ENCODE measurements around the gene SLC6A17.

Gene SLC6A17

DNA sequence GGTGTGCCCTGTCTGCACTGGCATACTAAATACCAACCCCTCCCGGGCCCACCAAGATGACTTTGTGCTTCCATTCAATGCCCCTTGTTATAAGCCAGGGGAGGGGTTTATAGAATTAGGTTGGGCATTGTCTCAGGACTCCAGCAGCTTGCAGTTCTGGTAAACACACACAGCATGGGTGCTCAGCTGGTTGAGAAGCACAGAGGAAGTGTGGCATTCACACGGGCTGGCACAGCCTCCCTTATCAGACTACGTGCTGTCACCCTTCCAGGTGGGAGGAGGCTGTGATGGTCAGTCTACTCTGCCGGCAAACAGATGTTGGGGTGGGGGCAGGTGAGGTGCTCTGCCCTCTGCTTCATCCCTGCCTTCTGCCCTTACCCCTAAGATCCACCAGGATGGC lies 15.0 kb upstream of the SLC6A17 start:
- DNase-seq (ENCODE audit: low read depth in 3 of 3): no peak

DNA sequence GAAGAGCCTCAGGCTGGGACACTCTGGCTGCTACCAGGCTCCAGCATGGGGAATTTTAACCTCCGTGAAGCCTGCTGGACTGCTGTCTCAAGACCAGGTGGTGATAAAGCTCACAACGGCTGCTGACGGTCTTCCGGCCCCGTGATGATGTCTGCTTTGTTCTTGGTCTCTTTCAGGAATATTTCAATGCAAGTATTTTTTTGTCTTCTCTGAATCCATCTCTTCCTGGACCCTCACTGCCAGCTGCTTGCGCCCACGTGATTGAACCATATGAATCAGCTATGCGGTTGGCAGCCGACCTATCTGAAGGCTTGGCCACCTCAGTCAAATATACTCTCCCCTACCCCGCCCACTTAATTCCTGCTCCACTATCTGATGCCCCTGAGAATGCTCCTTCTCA lies 14.6 kb upstream of the SLC6A17 start:
- DNase-seq (ENCODE audit: low read depth in 3 of 3): no peak

DNA sequence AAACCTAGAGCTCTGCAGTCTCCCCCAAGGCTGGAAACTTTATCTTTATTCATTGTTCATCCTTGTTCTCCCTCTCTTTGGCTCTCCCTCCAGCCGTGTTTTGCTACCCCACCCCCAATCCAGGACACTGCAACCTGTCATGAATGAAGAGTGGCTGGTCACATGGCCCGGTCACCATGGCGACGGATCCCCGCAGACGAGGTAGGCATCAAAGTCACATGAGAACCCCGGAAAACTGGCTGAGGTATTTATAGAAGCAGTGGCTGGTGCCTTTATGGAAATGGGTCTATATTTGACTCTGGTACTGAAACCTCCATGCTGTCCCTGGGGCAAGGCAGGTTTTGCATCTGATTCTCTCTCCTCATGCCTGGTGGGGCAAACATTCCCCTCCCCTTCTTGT lies 13.4 kb upstream of the SLC6A17 start:
- DNase-seq (ENCODE audit: low read depth in 3 of 3): peak in 1 of 3 experiments; percentile 21

DNA sequence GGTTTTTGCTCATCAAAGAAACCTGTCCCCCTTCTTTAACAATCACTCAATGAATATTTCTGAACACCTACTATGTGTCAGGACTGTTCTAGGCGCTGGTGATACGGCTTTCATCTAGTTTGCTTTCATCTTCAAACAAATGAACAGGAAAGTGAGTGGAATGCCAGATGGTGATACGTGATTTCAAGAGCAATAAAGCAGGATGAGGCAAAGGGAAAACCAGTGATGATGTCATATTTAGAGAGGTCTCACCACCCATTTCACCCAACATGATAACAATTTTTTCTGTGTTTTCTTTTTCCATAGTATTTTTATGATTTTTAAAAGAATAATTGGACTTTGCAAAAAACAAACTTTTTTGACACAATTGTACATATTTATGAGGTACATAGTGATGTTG lies 11.3 kb upstream of the SLC6A17 start:
- no peak for DNase-seq (ENCODE audit: low read depth in 3 of 3)

DNA sequence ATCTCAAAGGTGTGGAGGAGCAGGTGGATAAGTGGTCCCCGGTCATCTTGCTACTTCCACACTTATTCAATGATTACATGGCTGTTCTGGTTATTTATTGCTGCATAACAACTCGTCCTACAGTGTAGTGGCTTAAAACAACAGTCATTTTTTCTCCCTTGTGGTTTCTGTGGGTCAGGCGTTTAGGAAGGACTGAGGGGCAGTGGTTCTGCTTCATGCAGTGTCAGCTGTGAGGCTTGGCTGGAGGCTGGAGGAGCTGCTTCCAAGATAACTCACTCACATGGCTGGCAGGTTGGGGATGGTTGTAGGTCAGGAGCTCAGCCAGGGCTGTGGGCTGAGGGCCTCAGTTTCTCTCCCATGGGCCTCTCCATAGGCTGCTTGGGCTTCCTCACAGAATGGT lies 5.9 kb upstream of the SLC6A17 start:
- DNase-seq (ENCODE audit: low read depth in 3 of 3): no peak

DNA sequence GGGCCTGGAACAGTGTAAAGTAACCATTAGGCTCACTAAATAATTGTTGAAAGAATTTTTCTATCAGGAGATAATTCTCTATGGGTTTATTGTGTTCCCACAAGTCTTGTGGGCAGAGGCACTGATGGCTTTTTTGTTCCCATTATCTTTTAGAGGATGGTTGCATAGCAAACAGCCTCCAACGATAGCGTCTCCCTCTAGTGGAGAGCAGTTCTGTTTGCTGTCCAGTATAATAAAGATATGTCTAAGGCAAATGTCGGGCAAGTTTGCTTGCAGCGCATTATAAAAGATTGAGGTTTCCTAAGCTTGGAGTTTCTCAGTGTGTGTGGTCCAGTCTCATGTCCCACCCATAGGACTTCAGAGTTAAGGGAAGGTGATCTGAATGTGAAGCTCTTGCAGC lies 1.3 kb upstream of the SLC6A17 start:
- DNase-seq (ENCODE audit: low read depth in 3 of 3): no peak

DNA sequence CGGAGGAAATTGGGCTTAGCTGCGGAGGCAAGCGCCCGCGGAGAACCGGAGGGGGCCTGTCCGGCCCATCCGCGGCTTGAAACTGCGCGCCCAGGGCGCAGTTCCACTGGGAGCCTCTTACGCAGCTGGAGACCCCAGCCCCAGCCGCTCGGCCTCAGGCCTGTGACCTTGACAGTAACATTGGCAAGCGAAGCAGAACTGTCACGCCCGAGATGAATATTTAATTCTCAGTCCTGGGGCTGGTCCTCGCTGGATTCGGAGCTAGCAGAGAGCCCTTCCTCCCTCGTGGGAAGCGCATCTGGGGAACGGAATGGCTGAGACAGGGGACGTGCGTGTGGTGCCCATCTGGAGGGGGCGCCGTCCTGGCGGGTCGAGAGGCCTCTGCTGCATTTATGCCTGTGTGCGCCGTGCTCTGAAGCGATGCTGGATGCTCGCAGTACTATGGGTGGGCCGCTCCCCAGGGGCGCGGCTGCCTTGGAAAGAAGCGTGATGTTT lies 928 bp downstream of the SLC6A17 start:
- DNase-seq (ENCODE audit: low read depth in 3 of 3): no peak

DNA sequence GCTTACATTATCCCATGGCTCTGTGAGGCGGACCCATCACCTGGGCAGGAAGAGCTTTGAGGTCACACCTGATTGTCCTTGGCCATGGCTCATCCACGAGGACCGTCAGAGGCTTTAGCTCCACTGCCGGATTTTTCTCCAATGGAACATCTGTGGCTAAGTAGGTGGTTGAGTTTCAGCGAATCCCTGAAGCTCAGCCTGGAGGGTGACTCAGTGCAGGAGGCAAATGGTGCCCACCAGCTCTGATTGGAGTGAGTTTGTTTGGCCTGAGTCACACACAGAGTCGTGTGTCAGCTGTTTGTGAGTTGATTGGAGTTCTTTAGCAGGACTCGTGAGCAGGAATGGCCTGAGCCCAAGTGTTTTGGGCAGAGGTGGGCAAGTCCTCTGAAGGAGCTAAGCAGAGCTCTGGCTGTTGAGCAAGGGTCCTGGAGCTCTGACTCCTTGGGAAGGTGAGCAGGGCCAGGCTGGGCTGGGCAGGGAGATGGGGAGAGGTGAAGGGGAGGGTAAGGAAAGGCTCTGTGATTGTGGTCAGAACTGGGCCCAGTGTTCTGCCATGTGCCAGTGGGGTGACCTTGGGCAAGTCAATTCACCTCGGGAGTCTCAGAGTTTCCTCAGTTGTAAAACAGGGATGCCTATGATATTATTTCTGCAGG lies 2.0 kb downstream of the SLC6A17 start:
- no peak for DNase-seq (ENCODE audit: low read depth in 3 of 3)

DNA sequence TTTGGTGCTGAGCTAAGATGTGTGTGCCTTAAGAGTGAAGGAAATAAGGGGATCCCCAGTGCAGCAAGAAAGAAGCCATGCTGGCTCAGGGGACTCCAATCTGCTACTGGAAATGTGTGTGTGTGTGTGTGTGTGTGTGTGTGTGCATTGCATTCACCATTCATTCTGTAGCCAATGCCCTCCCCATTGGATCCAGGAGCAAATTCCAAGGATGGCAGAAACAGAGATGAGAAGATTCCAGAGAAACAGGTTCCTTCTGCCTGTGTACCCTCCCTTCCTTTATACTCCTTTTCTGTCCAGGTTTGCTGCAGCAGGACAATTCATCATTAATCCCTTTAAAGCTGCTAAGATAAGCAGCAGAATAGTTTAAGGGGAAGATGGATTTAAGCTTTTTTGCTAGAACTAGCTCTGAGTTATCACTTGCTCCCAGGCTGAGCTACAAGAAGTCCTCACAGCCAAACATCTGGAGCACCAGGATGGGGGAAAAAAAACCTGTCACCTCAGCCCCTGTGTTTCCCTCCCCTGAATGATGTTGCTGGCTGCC lies 3.2 kb downstream of the SLC6A17 start:
- DNase-seq (ENCODE audit: low read depth in 3 of 3): no peak

DNA sequence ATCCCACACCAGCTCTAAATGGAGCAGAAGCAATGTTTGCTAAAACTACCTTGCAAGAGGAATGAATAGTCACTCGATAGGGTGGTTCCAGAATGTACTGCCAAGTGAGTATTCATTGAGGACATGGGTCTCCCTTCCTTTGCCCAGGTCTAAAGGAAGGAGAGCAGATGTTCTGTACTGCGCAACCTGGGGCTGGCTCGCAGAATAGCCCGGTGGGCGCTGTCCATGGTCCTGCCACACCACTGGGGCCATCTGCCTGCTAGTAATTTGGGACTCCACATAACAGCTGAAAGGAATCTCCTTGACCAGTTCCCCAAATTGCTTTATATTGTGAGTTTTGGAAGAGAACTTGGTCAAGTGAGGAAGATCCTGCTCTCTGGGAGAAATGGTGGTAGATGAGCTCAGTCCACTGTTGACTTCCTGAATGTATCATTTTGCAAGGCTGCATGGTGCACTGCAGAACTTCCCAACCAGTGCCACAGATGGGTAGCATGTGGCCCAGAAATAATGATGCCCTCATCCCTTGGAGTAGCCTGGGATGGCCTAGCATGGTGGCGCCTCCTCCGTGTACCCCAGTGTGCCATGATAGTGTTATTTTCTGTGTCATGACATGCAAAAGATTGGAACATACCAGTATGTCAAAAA lies 5.7 kb downstream of the SLC6A17 start:
- peak in 1 of 3 experiments; percentile 37 for DNase-seq (ENCODE audit: low read depth in 3 of 3)

DNA sequence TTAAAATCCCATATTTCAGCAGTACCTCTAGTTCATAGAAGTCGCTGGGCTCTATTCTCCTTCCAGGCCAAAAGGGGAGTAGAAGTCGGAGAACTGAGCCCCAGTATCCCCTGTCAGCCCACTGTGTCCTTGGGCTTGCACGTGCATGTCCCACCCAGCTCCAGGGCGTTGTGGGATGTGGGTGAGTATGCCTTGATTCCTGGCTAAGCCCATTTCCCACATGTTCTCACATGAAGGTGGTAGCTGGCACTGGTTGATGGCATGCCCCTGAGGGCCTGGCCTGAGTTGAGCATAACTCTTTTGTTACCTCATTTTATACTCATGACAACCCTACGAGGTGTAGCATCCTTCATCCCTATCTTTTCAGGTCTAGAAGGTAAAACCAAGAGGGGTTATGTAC lies 8.0 kb downstream of the SLC6A17 start:
- DNase-seq (ENCODE audit: low read depth in 3 of 3): no peak

DNA sequence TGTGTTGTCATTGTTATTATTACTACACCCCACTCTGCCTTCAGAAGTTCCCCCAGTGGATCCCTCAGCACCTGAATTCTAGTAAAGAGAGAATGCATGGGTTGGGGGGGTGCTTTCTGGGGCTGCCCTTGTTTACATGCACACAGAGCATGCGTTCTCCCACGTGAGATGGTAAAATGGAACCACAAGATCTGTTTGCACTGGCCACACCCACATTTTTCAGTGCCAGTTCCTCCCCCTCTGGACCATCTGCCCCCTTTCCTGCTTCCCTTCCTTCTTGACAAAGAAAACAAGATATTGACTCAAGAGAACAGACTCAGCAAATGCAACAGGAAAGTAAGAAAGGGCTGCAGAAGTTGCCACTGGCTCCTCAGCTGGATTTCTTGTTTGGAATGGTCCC lies 8.9 kb downstream of the SLC6A17 start:
- DNase-seq (ENCODE audit: low read depth in 3 of 3): no peak

DNA sequence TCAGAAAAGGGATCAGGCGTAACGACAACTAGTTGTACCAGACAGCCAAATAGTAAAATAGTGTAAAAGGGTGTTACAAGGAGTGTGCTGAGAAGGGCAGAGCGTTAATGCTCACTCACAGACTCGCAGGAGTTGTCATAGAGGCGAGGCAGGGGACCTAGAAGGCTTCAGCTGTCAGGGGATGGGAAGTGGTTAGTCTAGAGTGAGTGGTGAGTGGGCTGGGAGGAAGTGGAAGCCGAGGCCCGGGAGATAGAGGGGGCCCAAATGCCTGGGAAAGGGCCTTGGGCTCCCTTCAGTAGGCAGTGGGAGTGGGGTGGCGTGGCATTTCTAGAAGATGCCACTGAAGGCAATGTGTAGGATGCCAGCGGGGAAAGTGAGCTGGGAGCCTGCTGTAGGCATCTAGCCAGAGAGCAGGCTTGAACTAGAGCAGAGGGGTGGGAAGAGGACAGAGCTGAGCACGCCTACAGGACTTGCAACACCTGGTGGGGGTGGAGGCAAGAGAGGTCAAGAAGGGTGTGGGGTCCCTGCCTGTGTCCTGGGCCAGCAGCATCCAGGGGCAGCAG lies 10.3 kb downstream of the SLC6A17 start:
- no peak for DNase-seq (ENCODE audit: low read depth in 3 of 3)

DNA sequence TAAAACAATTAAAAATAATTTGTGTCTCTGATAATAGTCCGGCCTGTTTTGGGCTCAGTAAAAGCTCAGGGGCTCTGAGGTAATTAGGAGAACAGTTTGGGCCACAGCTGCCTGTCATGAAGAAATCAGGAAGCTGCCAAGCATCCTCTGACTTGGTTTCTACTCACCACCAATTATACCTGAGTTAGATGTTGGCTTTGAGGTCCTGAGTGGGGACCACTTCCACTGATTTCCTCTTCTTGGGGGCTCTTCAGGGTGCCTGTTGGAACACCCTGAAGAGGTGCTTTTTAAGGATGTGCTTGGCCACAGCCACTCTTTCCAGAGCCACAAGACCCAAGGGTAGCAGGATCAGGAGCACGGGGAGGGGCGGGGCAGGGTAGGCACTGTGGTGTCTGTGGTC lies 10.9 kb downstream of the SLC6A17 start:
- no peak for DNase-seq (ENCODE audit: low read depth in 3 of 3)

DNA sequence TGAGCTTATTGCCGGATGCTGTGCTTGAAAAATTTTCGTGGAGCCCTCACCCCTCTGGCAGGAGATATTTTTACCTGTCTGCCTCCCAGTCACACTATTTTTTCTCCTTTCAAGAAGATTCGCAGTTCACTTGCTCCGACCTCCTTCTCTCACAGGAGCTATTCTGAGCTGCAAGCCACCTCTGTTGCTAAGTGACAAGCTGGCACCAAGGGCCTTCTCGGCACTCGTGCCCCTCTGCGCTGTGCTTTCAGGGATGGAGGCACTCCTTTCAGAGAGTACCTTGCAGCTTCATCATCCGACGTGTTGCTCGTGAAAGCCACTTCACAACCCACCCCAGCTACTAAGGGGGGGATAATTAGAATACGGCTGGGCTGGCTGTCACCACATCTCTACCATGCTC lies 11.6 kb downstream of the SLC6A17 start:
- DNase-seq (ENCODE audit: low read depth in 3 of 3): no peak

DNA sequence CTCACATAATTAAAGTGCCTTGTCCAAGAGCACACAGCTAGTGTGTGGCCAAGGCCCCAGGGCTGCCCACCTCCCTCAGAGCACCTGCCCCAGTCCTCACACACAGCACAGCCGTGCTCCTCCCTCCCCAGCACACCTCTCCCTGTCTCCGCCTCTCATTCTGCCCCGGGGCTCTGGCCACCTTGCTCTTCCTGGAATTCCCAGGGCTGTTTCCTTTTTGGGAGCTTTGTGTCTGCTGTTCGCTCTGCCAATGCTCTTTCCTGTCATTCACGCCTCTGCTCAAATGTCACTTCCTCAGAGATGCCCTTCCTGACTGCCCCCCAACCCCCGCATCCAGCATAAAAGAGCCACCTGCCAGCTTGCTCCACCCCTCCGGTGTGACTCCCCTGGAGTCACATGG lies 13.3 kb downstream of the SLC6A17 start:
- DNase-seq (ENCODE audit: low read depth in 3 of 3): no peak

DNA sequence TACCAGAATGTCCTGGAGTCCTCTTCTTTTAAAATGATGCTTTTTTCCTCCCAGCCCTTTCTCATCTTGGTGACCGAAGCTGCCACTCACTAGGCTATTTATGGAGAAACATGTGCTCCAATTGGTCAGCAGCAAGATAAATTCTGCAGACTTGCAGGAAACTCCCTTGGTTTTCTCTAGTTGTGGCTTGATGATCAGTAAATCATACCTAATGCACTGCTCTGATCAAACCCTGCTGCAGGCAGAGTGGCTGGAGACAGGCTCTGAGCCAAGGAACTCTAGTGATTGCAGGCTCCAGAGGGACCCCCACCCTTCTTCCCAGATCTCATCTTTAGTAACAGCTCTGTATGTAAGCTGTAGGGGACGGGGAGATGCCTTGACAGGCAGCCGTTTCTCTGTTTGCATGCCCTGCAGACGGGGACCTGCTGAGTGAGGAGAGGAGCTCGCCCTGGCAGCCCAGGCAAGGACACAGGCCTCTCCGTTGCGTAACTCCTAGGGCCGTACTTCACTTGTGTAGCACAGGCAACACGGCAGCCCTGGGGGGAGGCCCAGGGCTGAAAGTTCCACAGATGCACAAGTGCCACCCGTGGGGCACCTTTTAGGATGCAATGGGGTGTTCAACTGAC lies 14.5 kb downstream of the SLC6A17 start:
- no peak for DNase-seq (ENCODE audit: low read depth in 3 of 3)

DNA sequence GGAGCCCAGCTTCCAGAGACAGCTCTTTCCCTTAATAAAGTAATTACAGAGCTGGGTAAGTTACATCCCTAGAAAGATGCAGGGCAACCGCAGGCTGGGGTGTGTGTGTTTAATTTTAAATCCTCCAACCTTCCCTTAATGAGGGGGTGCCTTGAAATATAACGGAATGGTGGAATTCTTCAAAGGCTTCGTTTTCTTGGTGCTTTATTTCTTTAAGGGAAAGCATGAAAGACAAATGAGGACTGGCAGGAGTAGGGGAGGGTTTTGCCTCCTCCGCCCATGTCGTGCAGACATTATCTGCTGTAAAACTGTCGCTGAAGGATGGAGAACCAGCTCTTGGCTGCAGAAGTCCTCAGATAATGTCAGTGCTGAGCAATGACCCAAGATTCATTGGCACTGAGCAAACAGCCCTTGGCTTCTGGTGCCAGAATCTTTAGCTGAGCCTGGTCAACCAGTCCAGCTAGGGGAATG lies 15.5 kb downstream of the SLC6A17 start:
- no peak for DNase-seq (ENCODE audit: low read depth in 3 of 3)

DNA sequence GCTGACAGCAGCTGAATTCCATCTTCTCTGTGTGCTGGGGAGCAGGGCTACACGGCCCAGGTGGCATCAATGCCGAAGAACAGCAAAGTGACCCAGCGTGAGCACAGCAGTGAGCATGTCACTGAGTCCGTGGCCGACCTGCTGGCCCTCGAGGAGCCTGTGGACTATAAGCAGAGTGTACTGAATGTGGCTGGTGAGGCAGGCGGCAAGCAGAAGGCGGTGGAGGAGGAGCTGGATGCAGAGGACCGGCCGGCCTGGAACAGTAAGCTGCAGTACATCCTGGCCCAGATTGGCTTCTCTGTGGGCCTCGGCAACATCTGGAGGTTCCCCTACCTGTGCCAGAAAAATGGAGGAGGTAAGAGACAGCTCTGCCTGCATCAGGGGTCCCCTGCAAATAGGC lies 16.6 kb downstream of the SLC6A17 start:
- DNase-seq (ENCODE audit: low read depth in 3 of 3): no peak

DNA sequence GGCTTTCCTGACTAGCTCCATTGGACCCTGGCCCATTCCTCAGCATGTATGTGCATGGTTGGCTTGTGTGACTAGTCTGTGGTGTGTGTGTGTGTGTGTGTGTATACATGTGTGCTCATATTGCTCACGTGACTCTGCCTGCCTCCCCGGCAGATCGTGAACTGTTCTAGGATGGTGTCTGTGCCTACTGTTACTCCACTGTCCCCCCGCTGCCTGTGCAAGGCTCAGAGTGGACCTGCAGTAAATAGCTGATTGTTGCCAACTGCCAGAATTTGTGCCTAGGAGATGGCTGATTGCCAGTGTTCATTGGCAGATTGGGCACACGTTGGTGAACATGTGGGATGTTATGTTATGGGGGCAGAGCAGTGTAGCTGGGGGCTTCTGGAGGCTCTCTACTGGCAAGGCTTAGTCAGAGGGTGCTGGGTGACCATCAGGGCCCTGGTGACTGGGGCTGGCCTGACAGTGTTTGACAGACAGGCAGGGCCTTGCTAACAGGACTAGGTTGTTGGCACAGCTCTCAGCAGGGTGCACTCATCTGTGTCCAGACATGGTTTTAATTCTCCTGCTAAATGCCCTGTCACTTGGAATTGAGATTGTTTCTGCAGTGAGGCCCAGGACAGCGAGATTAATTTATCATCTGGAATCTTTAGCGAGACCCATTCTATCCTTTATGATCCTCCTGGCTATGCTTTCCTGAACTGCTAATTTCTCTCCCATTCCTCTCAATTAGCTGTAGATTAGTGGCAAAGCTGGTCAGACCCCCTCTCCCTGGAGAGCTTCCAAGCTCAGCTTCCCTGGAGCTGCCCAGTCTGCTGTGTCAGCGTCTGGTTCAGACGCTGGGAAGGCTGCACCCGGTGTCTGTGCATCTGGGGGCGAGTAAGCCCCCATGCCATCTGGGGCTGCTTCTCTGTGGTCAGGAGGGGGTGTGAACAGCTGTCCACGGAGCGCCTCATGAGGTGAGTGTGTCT lies 20.8 kb downstream of the SLC6A17 start:
- no peak for DNase-seq (ENCODE audit: low read depth in 3 of 3)

DNA sequence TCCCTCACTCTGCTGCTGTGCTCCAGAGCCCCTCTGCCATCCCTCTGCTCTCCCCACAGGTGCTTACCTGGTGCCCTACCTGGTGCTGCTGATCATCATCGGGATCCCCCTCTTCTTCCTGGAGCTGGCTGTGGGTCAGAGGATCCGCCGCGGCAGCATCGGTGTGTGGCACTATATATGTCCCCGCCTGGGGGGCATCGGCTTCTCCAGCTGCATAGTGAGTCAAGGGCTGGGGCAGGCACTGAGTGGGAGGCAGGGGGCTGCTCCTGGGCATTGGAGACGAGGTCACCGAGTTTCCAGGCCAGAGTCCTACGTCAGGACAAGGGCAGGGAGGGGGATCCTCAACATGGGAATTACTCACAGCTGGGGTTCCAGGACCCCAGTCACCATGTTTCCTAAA lies 21.7 kb downstream of the SLC6A17 start:
- DNase-seq (ENCODE audit: low read depth in 3 of 3): no peak
